Loucy (cell line): ENCODE results near the gene CCDC141.

Experiments
- H2AFZ ChIP-seq: fragments of 200-600 bp; sonication (generic); 2 replicates; pipeline ENCODE4 v1.6.0; 2016; ENCODE audit warnings: antibody characterized with exemption, mild to moderate bottlenecking, low read length, moderate library complexity
- H3F3A ChIP-seq: fragments of 200-600 bp; 2 replicates; pipeline ENCODE4 v1.6.0; 2016; ENCODE audit warnings: antibody characterized with exemption, low read depth, mild to moderate bottlenecking
- H3K27me3 ChIP-seq: fragments of 200-600 bp; sonication (generic); 2 replicates; pipeline ENCODE4 v1.6.1; 2014; ENCODE audit warnings: low read length, mild to moderate bottlenecking; ENCODE audit not compliant: insufficient read depth, poor library complexity, severe bottlenecking
- H3K36me3 ChIP-seq: fragments of 200-600 bp; sonication (generic); 2 replicates; pipeline ENCODE4 v1.6.1; 2016; ENCODE audit warnings: low read length; ENCODE audit not compliant: insufficient read depth
- H3K4me1 ChIP-seq: fragments of 200-600 bp; sonication (generic); 2 replicates; pipeline ENCODE4 v1.5.1; 2014; ENCODE audit warnings: low read length, mild to moderate bottlenecking; ENCODE audit not compliant: insufficient read depth, poor library complexity, severe bottlenecking
- H3K4me2 ChIP-seq: fragments of 200-600 bp; sonication (generic); 2 replicates; pipeline ENCODE4 v1.6.0; 2014; ENCODE audit warnings: antibody characterized with exemption, low read length, low read depth, mild to moderate bottlenecking; ENCODE audit not compliant: poor library complexity, severe bottlenecking
- H3K4me3 ChIP-seq: fragments of 200-600 bp; sonication (generic); 2 replicates; pipeline ENCODE4 v1.5.1; 2014; ENCODE audit warnings: low read length, mild to moderate bottlenecking, mixed read lengths; ENCODE audit not compliant: poor library complexity, severe bottlenecking
- H3K79me2 ChIP-seq: fragments of 200-600 bp; sonication (generic); 2 replicates; pipeline ENCODE4 v1.6.1; 2014; ENCODE audit warnings: low read length; ENCODE audit not compliant: insufficient read depth
- H3K9ac ChIP-seq: fragments of 200-600 bp; sonication (generic); 2 replicates; pipeline ENCODE4 v1.6.0; 2014; ENCODE audit warnings: mild to moderate bottlenecking, low read depth, low read length, moderate library complexity; ENCODE audit not compliant: poor library complexity, severe bottlenecking
- H3K9me2 ChIP-seq: fragments of 200-600 bp; sonication (generic); replicated peaks from 2 replicates; pipeline ENCODE4 v1.6.1; 2016; ENCODE audit warnings: low read depth, low read length, mixed read lengths
- H3K9me3 ChIP-seq: fragments of 200-600 bp; sonication (generic); 2 replicates; pipeline ENCODE4 v1.6.1; 2014; ENCODE audit warnings: mild to moderate bottlenecking, antibody characterized with exemption, low read length, low read depth; ENCODE audit not compliant: insufficient read depth
- H4K20me1 ChIP-seq: fragments of 200-600 bp; sonication (generic); 2 replicates; pipeline ENCODE4 v1.6.0; 2014; ENCODE audit warnings: antibody characterized with exemption, low read length, mild to moderate bottlenecking; ENCODE audit not compliant: insufficient read depth, poor library complexity, severe bottlenecking
- CTCF ChIP-seq: fragments of 200-600 bp; sonication (generic); conservative IDR thresholded peaks from 2 replicates; pipeline ENCODE4 v1.5.1; 2014; ENCODE audit warnings: mild to moderate bottlenecking, antibody characterized with exemption, low read length
- EZH2phosphoT487 ChIP-seq: fragments of 200-600 bp; IDR thresholded peaks from 2 replicates; pipeline ENCODE4 v1.6.1; 2018; ENCODE audit warnings: antibody characterized with exemption, mild to moderate bottlenecking, moderate library complexity, borderline replicate concordance

Gene CCDC141

GRCh38 chr2:178828486-178828881 lies 221.5 kb downstream of the CCDC141 start:
- TF ChIP-seq EZH2phosphoT487 (no peak), CTCF (no peak)
- no peak overlapping the region for H3K4me2 ChIP-seq
- H4K20me1 ChIP-seq: no peaks in the 10 kb centered on the region
- no peaks in the 10 kb centered on the region for H3K27me3 ChIP-seq
- H3K9ac ChIP-seq: no peak overlapping the region
- H3K79me2 ChIP-seq: no peaks in the 10 kb centered on the region
- peaks cover 10% of the 10 kb centered on the region; the same call in 1 of the 2 replicates for H3K9me3 ChIP-seq
- no peak overlapping the region for H3K4me3 ChIP-seq
- H3F3A ChIP-seq: no peaks in the 10 kb centered on the region
- H2AFZ ChIP-seq: no peak overlapping the region
- H3K4me1 ChIP-seq: no peaks in the 10 kb centered on the region
- H3K36me3 ChIP-seq: no peaks in the 10 kb centered on the region
- H3K9me2 ChIP-seq: no peaks in the 10 kb centered on the region

GRCh38 chr2:178827739-178828485 lies 222.0 kb downstream of the CCDC141 start:
- Histone ChIP-seq H3F3A (no peaks in the 10 kb centered on the region), H3K79me2 (no peaks in the 10 kb centered on the region), H3K9me2 (no peaks in the 10 kb centered on the region), H3K9me3 (peaks cover 10% of the 10 kb centered on the region; the same call in 1 of the 2 replicates), H2AFZ (0 out of 2 replicates have a peak overlapping the region, but pooled peaks have one; percentile 43), H3K36me3 (no peaks in the 10 kb centered on the region), H3K4me3 (no peak overlapping the region), H3K4me2 (no peak overlapping the region), H4K20me1 (no peaks in the 10 kb centered on the region), H3K4me1 (no peaks in the 10 kb centered on the region), H3K9ac (no peak overlapping the region), H3K27me3 (no peaks in the 10 kb centered on the region)
- TF ChIP-seq EZH2phosphoT487: no peak
- no peak for TF ChIP-seq CTCF

GRCh38 chr2:178827111-178827510 lies 222.8 kb downstream of the CCDC141 start:
- H3K4me3 ChIP-seq: no peak overlapping the region
- 0 out of 2 replicates have a peak overlapping the region, but pooled peaks have one; percentile 43 for H2AFZ ChIP-seq

More at GRCh38 chr2:178827111-178827510, 222.8 kb downstream of the CCDC141 start:
- H3K79me2 ChIP-seq: no peaks in the 10 kb centered on the region
- no peaks in the 10 kb centered on the region for H3K36me3 ChIP-seq
- H4K20me1 ChIP-seq: no peaks in the 10 kb centered on the region
- H3K9me3 ChIP-seq: peaks cover 10% of the 10 kb centered on the region; the same call in 1 of the 2 replicates
- no peak for TF ChIP-seq EZH2phosphoT487
- TF ChIP-seq CTCF: no peak
- no peaks in the 10 kb centered on the region for H3K4me1 ChIP-seq
- H3F3A ChIP-seq: no peaks in the 10 kb centered on the region
- H3K9ac ChIP-seq: no peak overlapping the region
- H3K9me2 ChIP-seq: no peaks in the 10 kb centered on the region
- no peaks in the 10 kb centered on the region for H3K27me3 ChIP-seq
- no peak overlapping the region for H3K4me2 ChIP-seq
